Hair follicle dermal papilla cell (primary cell): ENCODE measurements around the gene CNOT1. TPM values are rescaled to one million over a fixed set of nuclear protein-coding genes. Genes with fewer than 3 reads are reported as not detected.

Experiments
- small RNA-seq: library from RNA; depleted of rRNA; stranded (forward); fragments of <200 nt; gene quantifications from one replicate; pipeline ENCODE3, GENCODE V24; 2012
- total RNA-seq: library from RNA; depleted of rRNA; stranded (reverse); fragments of >200 nt; gene quantifications from 2 replicates; pipeline ENCODE4 v1.2.3, GENCODE V29; 2012

CNOT1 gene
- total RNA-seq: 95.9 and 126 TPM in 2 replicates

DNA sequence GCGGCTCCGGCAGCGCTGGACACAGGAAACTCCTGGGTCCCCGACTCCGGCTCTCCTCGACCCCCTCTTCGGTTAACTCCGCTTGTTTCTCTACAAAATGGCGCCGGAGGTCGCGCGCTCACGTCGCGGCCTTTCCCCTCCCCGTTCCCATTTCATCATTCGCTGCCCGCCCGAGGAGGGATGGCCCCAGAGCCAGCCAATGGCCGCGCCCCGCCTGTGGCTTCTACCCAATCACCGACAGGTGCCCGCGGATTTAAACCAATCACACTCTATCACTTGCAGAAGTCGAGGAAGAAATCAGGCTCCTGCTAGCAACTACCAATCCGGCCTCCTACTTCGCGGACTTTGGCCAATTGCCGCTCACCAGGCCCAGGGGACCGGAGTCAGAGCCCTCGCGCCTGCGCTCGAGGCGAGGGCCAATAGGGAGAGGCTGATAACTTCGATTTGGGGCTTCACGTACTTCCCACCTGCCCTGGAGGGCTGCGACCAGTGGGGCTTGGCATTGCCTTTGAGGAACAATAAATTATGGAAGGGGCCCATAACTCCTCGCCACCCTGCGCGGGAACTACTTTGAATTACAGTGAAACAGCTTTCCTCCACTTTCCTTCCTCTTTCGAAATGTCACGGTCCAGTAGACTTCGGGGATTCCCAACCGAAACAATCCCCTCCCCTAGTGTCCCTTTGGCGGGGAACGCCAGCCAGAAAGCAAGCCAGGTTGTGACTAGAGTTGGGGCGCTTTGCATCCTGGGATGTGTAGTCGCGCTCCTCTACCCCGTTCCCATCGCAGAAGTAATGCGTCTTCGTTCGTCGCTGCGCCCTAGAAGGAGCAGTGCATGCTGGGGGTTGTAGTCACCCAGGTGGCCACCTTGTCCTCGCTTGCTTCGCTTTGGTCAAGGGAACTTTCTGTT is at the start of gene CNOT1:
Gene CNOT1, minus strand, starts transcription at position 94 of the 908 bp plus-strand sequence. CDS start 30,489 bp downstream, outside the sequence.

DNA sequence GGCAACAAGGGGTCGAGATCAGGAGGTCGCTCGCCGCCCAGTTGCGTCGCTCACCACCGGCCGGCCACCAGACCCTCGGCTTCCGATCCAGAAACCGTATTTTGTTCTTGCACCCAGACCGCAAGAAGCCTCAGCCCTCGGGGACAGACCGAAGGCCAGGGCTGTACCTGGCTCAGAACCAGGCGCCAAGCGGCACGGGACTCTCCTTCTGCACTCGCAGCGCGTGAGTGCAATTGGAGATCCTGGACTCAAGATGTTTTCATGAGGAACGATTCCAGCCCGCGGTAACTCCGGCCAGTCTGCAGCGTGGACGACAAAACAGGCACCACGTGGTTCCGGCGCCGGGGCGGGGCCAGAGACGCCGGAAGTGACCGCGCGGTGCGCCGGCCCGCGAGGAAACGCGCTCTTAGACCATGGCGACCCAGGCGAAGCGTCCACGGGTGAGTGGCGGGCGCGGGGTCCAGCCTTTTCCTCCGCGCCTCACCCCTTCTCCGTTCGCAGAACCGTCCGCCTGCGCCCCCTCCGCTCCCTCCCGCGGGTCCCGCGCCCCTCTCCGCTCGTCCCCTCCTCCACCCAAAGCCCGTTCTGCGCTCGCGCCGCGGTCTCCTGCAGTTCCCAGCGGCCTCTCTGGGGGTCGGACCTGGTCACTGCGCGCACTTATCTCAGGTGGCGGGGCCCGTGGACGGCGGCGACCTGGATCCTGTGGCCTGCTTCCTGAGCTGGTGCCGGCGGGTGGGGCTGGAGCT is 114.3 kb downstream of the CNOT1 start, which contains the start of gene SETD6:
Gene SETD6, plus strand, starts transcription at position 393 of the 746 bp plus-strand sequence. Its CDS starts 21 bp downstream, at position 414.

DNA sequence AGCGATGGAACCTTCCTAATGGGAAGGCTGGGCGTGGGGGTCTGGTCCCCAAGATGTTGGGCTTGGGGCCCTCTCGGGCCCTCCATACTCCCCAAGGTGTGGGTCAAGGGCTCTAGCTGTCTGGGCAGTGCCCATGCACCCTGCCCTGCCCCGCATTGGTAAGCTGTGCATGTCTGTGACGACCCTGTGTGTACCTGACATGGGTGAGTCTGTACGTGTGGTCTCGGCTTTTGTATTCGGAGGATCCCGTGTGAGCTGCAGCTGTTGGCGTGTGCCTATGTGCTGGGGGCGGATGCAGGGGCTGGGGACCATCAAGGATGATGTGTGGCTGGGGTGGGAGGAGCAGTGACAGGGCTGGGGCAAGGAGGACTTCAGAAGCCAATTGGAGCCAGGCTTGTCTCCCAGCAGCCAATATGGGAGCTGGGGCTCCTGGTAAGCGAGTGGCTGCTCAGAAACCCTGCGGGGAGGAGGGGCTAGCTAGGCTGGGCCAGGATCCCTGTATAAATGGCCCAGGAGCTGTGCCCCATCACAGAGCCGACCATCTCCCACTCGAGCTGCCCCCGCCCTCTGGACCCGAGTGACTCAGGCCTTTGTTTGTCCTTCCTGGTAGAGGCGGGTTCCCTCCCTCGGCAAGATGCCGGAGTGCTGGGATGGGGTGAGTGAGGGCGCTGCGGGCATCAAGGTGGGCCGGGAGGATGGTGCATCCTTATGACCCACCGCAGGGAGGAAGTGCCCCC is 129.8 kb downstream of the CNOT1 start, which contains the start of gene NDRG4:
Gene NDRG4, plus strand, starts transcription at position 529 of the 737 bp plus-strand sequence. Its CDS starts 106 bp downstream, at position 635.

Small RNA genes within 50 kb of the gene (small RNA-seq; reads per million reads assigned to genes)
- gene RNU6-103P: not detected
- gene SNORA46: 399 reads per million, percentile 99 among the genes with 10 or more reads in this experiment
- gene SNORA50A: not detected

Other genes starting within 250 kb of the CNOT1 start
- 1.1 and 1.9 TPM in 2 replicates for gene GINS3, start 237.4 kb downstream of the CNOT1 start, total RNA-seq
- gene NDRG4, start 129.7 kb downstream of the CNOT1 start, total RNA-seq: 7.7 and 15.3 TPM in 2 replicates
- gene SETD6, start 114.3 kb downstream of the CNOT1 start, total RNA-seq: 10.2 TPM in 2 replicates
- gene SLC38A7, start 54.9 kb upstream of the CNOT1 start, total RNA-seq: 44.5 and 59.4 TPM in 2 replicates
- gene GOT2, start 104.5 kb upstream of the CNOT1 start, total RNA-seq: 22.6 and 25.5 TPM in 2 replicates